WTC11 (cell line): ENCODE measurements around the gene ATAD2B.

Source experiments
- ETV6 ChIP-seq: sonication (generic); formaldehyde crosslinking; IDR thresholded peaks from 2 replicates; pipeline ENCODE4 v1.8.1; 2022; ENCODE audit warnings: mild to moderate bottlenecking, missing genetic modification reagents
- FOXP1 ChIP-seq: sonication (generic); formaldehyde crosslinking; IDR thresholded peaks from 2 replicates; pipeline ENCODE4 v1.8.0; 2022; ENCODE audit warnings: missing genetic modification reagents, mild to moderate bottlenecking, moderate library complexity, borderline replicate concordance
- GABPB1 ChIP-seq: sonication (generic); formaldehyde crosslinking; IDR thresholded peaks from 2 replicates; pipeline ENCODE4 v1.8.1; 2023; ENCODE audit warnings: mild to moderate bottlenecking, missing genetic modification reagents
- JAZF1 ChIP-seq: fragments of 250-450 bp; sonication (Bioruptor Pico); IDR thresholded peaks from 2 replicates; pipeline ENCODE4 v1.9.0; 2021; ENCODE audit warnings: moderate library complexity, mild to moderate bottlenecking, inconsistent platforms
- KAT7 ChIP-seq: sonication (generic); formaldehyde crosslinking; IDR thresholded peaks from 2 replicates; pipeline ENCODE4 v1.8.1; 2023; ENCODE audit warnings: missing genetic modification reagents, mild to moderate bottlenecking, borderline replicate concordance
- MAX ChIP-seq: sonication (generic); formaldehyde crosslinking; IDR thresholded peaks from 2 replicates; pipeline ENCODE4 v1.8.0; 2022; ENCODE audit warnings: mild to moderate bottlenecking, missing genetic modification reagents
- MYBL2 ChIP-seq: sonication (generic); formaldehyde crosslinking; IDR thresholded peaks from 2 replicates; pipeline ENCODE4 v1.8.1; 2023; ENCODE audit warnings: mild to moderate bottlenecking, moderate library complexity, missing genetic modification reagents
- NFYB ChIP-seq: sonication (generic); formaldehyde crosslinking; conservative IDR thresholded peaks from 2 replicates; pipeline ENCODE4 v1.8.0; 2022; ENCODE audit warnings: low read depth, missing genetic modification reagents
- NR1H2 ChIP-seq: sonication (generic); formaldehyde crosslinking; IDR thresholded peaks from 2 replicates; pipeline ENCODE4 v1.9.0; 2021; ENCODE audit warnings: mild to moderate bottlenecking, moderate library complexity, missing genetic modification reagents
- ZBTB21 ChIP-seq: sonication (generic); formaldehyde crosslinking; IDR thresholded peaks from 2 replicates; pipeline ENCODE4 v1.8.1; 2023; ENCODE audit warnings: mild to moderate bottlenecking, missing genetic modification reagents, borderline replicate concordance
- TF ChIP-seq, protein P1 (sequence below): sonication (generic); formaldehyde crosslinking; IDR thresholded peaks from 2 replicates; pipeline ENCODE4 v1.8.0; 2022; ENCODE audit warnings: missing genetic modification reagents
- TF ChIP-seq, protein P2 (sequence below): sonication (generic); formaldehyde crosslinking; IDR thresholded peaks from 2 replicates; pipeline ENCODE4 v1.8.1; 2023; ENCODE audit warnings: mild to moderate bottlenecking, missing genetic modification reagents, moderate library complexity
- TF ChIP-seq, protein P3 (sequence below): fragments of 200-600 bp; IDR thresholded peaks from 2 replicates; pipeline ENCODE4 v1.8.0; 2022; ENCODE audit warnings: antibody characterized with exemption
- TF ChIP-seq, protein P4 (sequence below): fragments of 250-450 bp; sonication (Bioruptor Pico); IDR thresholded peaks from 2 replicates; pipeline ENCODE4 v1.9.0; 2021; ENCODE audit warnings: mild to moderate bottlenecking

DNA sequence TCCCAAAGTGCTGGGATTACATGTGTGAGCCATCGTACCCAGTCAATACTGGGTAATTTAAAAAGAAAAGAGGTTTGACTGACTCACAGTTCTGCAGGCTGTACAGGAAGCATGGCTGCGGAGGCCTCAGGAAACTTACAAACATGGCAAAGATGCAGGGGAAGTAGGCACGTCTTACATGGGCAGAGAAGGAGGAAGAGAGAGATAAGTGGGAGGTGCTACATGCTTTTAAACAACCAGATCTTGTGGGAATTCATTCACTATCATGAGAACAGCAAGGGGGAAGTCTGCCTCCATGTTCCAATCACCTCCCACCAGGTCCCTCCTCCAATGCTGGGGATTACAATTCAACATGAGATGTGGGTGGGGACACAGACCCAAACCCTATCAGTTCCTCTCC lies 192.5 kb downstream of the ATAD2B start:
- TF ChIP-seq KAT7 (no peak), NR1H2 (CRISPR knock-in tag) (no peak), JAZF1 (CRISPR knock-in tag) (no peak), MYBL2 (CRISPR knock-in tag) (no peak), ZBTB21 (CRISPR knock-in tag) (no peak), NFYB (CRISPR knock-in tag) (no peak), FOXP1 (CRISPR knock-in tag) (no peak), GABPB1 (CRISPR knock-in tag) (no peak), MAX (no peak), ETV6 (no peak)
- TF ChIP-seq, protein P1, sequence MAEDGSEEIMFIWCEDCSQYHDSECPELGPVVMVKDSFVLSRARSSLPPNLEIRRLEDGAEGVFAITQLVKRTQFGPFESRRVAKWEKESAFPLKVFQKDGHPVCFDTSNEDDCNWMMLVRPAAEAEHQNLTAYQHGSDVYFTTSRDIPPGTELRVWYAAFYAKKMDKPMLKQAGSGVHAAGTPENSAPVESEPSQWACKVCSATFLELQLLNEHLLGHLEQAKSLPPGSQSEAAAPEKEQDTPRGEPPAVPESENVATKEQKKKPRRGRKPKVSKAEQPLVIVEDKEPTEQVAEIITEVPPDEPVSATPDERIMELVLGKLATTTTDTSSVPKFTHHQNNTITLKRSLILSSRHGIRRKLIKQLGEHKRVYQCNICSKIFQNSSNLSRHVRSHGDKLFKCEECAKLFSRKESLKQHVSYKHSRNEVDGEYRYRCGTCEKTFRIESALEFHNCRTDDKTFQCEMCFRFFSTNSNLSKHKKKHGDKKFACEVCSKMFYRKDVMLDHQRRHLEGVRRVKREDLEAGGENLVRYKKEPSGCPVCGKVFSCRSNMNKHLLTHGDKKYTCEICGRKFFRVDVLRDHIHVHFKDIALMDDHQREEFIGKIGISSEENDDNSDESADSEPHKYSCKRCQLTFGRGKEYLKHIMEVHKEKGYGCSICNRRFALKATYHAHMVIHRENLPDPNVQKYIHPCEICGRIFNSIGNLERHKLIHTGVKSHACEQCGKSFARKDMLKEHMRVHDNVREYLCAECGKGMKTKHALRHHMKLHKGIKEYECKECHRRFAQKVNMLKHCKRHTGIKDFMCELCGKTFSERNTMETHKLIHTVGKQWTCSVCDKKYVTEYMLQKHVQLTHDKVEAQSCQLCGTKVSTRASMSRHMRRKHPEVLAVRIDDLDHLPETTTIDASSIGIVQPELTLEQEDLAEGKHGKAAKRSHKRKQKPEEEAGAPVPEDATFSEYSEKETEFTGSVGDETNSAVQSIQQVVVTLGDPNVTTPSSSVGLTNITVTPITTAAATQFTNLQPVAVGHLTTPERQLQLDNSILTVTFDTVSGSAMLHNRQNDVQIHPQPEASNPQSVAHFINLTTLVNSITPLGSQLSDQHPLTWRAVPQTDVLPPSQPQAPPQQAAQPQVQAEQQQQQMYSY (CRISPR knock-in tag) = no peak
- TF ChIP-seq, protein P2, sequence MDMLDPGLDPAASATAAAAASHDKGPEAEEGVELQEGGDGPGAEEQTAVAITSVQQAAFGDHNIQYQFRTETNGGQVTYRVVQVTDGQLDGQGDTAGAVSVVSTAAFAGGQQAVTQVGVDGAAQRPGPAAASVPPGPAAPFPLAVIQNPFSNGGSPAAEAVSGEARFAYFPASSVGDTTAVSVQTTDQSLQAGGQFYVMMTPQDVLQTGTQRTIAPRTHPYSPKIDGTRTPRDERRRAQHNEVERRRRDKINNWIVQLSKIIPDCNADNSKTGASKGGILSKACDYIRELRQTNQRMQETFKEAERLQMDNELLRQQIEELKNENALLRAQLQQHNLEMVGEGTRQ (CRISPR knock-in tag) = no peak
- TF ChIP-seq, protein P3, sequence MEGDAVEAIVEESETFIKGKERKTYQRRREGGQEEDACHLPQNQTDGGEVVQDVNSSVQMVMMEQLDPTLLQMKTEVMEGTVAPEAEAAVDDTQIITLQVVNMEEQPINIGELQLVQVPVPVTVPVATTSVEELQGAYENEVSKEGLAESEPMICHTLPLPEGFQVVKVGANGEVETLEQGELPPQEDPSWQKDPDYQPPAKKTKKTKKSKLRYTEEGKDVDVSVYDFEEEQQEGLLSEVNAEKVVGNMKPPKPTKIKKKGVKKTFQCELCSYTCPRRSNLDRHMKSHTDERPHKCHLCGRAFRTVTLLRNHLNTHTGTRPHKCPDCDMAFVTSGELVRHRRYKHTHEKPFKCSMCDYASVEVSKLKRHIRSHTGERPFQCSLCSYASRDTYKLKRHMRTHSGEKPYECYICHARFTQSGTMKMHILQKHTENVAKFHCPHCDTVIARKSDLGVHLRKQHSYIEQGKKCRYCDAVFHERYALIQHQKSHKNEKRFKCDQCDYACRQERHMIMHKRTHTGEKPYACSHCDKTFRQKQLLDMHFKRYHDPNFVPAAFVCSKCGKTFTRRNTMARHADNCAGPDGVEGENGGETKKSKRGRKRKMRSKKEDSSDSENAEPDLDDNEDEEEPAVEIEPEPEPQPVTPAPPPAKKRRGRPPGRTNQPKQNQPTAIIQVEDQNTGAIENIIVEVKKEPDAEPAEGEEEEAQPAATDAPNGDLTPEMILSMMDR = no peak
- TF ChIP-seq, protein P4, sequence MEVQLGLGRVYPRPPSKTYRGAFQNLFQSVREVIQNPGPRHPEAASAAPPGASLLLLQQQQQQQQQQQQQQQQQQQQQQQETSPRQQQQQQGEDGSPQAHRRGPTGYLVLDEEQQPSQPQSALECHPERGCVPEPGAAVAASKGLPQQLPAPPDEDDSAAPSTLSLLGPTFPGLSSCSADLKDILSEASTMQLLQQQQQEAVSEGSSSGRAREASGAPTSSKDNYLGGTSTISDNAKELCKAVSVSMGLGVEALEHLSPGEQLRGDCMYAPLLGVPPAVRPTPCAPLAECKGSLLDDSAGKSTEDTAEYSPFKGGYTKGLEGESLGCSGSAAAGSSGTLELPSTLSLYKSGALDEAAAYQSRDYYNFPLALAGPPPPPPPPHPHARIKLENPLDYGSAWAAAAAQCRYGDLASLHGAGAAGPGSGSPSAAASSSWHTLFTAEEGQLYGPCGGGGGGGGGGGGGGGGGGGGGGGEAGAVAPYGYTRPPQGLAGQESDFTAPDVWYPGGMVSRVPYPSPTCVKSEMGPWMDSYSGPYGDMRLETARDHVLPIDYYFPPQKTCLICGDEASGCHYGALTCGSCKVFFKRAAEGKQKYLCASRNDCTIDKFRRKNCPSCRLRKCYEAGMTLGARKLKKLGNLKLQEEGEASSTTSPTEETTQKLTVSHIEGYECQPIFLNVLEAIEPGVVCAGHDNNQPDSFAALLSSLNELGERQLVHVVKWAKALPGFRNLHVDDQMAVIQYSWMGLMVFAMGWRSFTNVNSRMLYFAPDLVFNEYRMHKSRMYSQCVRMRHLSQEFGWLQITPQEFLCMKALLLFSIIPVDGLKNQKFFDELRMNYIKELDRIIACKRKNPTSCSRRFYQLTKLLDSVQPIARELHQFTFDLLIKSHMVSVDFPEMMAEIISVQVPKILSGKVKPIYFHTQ (CRISPR knock-in tag) = no peak
